H1 (cell line): ENCODE results near the gene MBTPS1. TPM values are rescaled to one million over a fixed set of nuclear protein-coding genes. Genes with fewer than 3 reads are reported as not detected.

Experiments
- CEBPB ChIP-seq: IDR thresholded peaks from 2 replicates; pipeline ENCODE4 v1.6.1; 2012; ENCODE audit warnings: low read depth, low read length
- USF2 ChIP-seq: IDR thresholded peaks from 2 replicates; pipeline ENCODE4 v1.6.1; 2011; ENCODE audit warnings: low read length, improper control_type of control experiment
- polyA plus RNA-seq, 7 experiments: library from polyadenylated mRNA; depleted of rRNA in 3 of 7; stranded (reverse) in 5 of 7; unstranded in 2 of 7; fragments of >200 nt in 5 of 7; fragments of 200-250 nt in 2 of 7; gene quantifications; 1 replicate in 5 of 7; 2 replicates in 1 of 7; 4 replicates in 1 of 7; pipeline versions ENCODE4 v1.2.1 to v1.2.3, GENCODE V29; 2011 to 2013; ENCODE audit warnings: missing spikeins in 2 of 7, mixed read lengths in 2 of 7
- total RNA-seq: library from RNA; stranded (reverse); fragmentation: NEBNext Ultra II Directional; extraction: Animal tissue kit (Norgen Biotek cat#: 25700); gene quantifications from 2 replicates; pipeline ENCODE4 v1.2.1, GENCODE V29; 2021

MBTPS1 gene
- total and polyA plus RNA-seq, 2 of the 8 experiments (the other 6 are each of a cell fraction or from before 2014, with no cell fraction given), result 30.6 to 53.3 TPM

- TF ChIP-seq USF2, result no peak
- TF ChIP-seq CEBPB, result 0 out of 2 replicates have a peak, but pooled peaks have one; percentile 24
These were observed 32.0 kb downstream of the MBTPS1 start (continued) for GRCh38 chr16:84084570-84085270.
